GM10847 (cell line): ENCODE measurements around the gene ZDHHC14.

Experiments used
- POLR2A ChIP-seq: IDR thresholded peaks from 2 replicates; pipeline ENCODE4 v1.6.1; 2011; ENCODE audit not compliant: insufficient read length; ENCODE audit errors: extremely low read depth

ZDHHC14 gene

GRCh38 chr6:157709555-157709954 lies 328.6 kb downstream of the ZDHHC14 start:
- no peak for TF ChIP-seq POLR2A

DNA sequence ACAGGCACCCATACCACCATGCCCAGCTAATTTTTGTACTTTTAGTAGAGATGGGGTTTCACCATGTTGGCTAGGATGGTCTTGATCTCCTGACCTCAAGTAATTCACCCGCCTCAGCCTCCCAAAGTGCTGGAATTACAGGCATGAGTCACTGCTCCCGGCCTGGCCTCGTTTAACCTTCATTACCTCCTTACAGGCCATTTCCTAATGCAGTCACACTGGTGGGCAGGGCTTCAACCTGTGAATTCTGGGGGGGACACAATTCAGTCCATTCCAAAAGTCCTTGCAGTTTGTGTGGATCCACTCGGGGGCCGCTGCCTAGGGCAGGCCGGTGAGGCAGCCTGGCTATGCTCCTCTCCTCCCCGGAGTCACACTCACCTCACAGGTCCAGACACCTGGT lies 329.6 kb downstream of the ZDHHC14 start:
- TF ChIP-seq POLR2A = no peak

GRCh38 chr6:157711060-157711459 lies 330.1 kb downstream of the ZDHHC14 start:
- no peak for TF ChIP-seq POLR2A

- TF ChIP-seq POLR2A = no peak
Measured at GRCh38 chr6:157712585-157713295, 331.8 kb downstream of the ZDHHC14 start.

DNA sequence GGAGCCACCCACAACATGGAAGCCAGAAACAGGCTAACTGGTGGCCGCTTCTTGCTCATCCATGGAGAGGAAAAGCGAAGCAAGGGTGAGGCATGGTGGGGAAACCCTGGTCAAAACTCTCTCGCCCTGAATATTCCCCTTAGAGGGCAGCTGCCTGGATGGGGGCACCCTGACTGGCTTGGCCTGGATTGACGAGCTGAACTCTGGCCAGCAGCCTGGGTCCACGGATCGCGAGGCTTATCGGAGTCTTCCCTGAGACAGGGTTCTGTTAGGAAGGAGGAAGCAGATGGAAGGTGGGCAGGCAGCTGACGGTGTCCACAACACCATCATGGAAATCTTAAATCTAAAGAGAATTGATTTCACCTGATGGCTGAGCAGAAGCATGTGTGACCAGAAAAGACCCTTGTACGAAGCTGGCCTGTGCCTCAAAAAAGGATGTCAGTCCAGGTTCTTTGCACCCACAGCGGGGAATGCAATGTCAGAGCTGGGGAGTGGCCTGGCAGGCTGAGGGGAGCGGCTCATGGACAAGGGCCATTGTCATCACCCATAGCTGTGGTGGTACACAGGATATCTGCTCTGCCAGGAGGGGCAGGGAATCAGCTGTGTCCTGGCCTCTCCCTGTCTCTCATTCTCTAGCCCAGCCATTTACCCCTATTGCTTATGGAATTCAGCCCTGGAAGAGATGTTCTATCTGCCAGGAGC lies 332.6 kb downstream of the ZDHHC14 start:
- no peak for TF ChIP-seq POLR2A

DNA sequence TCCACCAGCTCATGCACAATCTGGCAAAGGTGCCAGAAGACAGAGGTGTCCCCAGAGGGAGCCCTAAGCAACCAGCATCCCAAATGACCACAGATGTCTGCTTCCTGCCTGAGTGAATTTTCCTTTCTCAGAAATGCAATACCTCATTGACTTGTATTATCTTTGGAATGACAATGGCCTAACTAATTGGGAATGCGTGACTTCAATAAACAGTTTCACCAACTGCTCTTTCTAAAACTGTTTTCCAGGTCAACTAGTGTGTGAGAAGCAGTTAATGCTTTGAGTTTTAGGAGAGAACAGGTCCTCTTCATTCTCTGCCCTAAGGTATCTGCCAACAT lies 333.1 kb downstream of the ZDHHC14 start:
- no peak for TF ChIP-seq POLR2A

- TF ChIP-seq POLR2A = no peak
Measured at GRCh38 chr6:157715728-157716164, 334.8 kb downstream of the ZDHHC14 start.

GRCh38 chr6:157716251-157716995 lies 335.4 kb downstream of the ZDHHC14 start:
- TF ChIP-seq POLR2A = no peak

- no peak for TF ChIP-seq POLR2A
Measured at GRCh38 chr6:157717340-157717748, 336.4 kb downstream of the ZDHHC14 start.

- no peak for TF ChIP-seq POLR2A
Measured at GRCh38 chr6:157718503-157719187, 337.7 kb downstream of the ZDHHC14 start.

- TF ChIP-seq POLR2A = no peak
Measured at GRCh38 chr6:157721426-157721825, 340.4 kb downstream of the ZDHHC14 start.

DNA sequence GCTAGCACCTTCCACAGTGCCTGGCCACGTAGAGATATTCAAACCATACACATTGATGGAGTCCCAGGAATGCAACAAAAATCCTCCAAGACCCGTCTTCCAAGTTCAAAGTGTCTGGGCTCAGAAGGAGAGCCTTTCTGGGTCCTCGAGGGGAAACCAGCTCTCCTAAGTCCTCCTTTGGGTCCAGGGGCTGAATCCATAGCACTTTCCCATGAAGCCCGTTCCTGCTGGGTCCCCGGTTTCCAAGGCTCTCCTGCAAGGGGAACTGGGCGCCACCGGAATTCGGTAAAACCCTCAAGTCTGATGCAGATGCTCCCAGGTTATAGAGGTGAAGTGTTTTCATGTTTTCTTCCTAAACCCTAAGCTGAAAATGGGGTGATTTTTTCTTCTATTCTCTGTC lies 340.8 kb downstream of the ZDHHC14 start:
- no peak for TF ChIP-seq POLR2A

DNA sequence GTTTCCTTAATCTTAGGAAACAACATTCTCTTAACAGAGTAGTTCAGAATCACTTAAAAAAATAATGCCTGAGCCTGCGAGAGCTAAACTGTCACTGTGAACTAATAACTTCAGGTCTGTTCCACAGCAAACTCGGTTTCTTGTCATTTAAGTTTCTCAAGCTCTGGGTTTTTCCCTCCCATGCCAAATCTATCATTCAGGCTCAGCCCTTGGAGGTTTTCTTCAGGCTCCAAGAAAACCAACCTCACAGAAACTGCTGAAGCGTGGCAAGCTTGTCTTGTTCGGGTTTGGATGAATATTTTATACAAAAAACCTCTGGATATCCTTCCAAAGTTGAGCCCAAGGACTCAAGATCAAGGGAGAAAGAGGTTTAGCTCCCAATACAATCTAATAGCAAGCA lies 342.4 kb downstream of the ZDHHC14 start:
- TF ChIP-seq POLR2A = no peak

DNA sequence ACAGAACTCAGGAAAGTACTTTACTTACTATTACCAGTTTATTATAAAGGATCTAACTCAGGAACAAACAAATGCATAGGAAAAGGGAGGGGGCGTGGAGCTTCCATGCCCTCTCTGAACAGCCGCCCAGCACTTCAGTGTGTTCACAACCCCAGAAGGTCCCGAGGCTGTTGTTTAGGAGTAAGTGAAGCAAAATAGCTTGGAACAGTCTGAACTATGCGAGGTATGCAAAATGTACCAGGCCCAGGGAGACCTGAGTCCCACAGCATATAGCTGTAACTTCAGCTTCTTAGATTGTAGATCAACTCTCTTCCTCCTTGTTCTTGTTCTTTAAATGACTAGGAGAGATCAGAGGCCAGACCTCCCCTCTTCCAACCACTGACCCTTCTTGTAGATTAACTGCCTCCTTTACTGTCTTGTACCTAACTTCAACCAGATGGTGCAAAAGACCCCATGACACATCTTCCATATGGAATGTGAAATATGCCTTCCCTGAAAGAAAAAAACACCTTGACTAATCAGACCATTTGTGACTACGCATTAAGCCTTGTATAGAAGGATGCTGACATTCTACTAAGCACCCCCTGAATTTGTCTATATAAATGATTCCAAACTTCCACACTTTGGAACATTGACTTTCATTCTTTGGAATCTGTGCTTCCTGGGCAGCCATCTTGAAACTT lies 343.3 kb downstream of the ZDHHC14 start:
- TF ChIP-seq POLR2A = no peak
